Measurements from ENCODE around the gene COP1. TPM values are rescaled to one million over a fixed set of nuclear protein-coding genes. Genes with fewer than 3 reads are reported as not detected.

Gene COP1
- total and polyA plus RNA-seq, 3 donors from 2014 or later = 63.7 to 103 (median 92.9) TPM

DNA sequence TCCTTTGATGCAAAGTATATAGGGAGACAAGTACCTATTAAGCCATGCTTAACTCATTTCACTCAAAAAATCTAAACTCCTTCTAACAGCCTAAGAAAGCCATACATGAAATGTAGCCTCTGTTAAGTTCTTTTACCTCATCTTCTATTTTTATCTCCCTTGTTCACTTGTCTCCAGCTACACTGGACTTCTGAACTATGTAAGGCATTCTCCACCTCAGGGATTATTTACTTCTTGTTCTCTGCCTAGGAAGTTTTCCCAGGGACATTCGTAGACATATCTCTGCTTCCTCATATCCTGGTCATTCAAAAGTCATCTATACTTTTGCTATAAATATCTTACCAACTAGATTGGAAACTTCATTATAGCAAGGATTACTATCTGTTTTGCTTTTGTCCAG, 96.9 kb downstream of the COP1 start:
- no peaks in the 10 kb centered on the region for H3K36me3 ChIP-seq (ENCODE audit: low read depth, missing control alignments)
- 40 to 55% methylated on average over 1 of the region's 1 CpG for WGBS, 2 donors
- H3K27ac ChIP-seq = no peak overlapping the region
- no peak overlapping the region for H3K4me3 ChIP-seq
- H3K4me1 ChIP-seq = no peaks in the 10 kb centered on the region
- TF ChIP-seq, protein P1, sequence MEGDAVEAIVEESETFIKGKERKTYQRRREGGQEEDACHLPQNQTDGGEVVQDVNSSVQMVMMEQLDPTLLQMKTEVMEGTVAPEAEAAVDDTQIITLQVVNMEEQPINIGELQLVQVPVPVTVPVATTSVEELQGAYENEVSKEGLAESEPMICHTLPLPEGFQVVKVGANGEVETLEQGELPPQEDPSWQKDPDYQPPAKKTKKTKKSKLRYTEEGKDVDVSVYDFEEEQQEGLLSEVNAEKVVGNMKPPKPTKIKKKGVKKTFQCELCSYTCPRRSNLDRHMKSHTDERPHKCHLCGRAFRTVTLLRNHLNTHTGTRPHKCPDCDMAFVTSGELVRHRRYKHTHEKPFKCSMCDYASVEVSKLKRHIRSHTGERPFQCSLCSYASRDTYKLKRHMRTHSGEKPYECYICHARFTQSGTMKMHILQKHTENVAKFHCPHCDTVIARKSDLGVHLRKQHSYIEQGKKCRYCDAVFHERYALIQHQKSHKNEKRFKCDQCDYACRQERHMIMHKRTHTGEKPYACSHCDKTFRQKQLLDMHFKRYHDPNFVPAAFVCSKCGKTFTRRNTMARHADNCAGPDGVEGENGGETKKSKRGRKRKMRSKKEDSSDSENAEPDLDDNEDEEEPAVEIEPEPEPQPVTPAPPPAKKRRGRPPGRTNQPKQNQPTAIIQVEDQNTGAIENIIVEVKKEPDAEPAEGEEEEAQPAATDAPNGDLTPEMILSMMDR (IDR thresholded peaks at IDR 0.05) = no peak
- TF ChIP-seq POLR2A (IDR thresholded peaks at IDR 0.05) = no peak
- DNase-seq = no peak
- no peaks in the 10 kb centered on the region for H3K27me3 ChIP-seq
- intact Hi-C loops (cut with DNase I; ENCODE audit: low total_unique reads) = no loop called here
- no peaks in the 10 kb centered on the region for H3K9me3 ChIP-seq

DNA sequence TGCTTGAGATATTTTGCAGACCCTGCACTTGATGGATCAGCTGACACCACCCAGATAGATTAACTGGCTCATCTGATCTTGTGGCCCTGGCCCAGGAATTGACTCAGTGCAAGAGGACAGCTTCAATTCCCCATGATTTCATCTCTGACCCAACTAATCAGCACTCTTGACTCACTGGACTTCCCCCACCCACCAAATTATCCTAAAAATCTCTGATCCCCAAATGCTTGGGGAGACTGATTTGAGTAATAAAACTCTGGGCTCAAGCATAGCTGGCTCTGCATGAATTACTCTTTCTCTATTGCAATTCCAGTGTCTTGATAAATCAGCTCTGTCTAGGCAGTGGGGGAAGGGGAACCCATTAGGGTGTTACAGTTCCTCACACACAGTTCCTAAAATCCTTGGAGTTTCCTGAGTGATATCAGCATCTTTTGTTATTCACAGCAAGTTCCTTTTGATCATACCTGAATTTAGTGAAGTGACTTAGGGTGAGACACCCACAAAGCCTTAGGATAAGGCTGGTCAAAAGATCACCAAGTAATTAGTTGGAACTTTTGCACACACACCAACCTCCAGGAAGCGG, 104.2 kb downstream of the COP1 start:
- H3K9me3 ChIP-seq = no peaks in the 10 kb centered on the region
- DNase-seq = no peak
- no peaks in the 10 kb centered on the region for H3K4me1 ChIP-seq
- TF ChIP-seq POLR2A (IDR thresholded peaks at IDR 0.05) = no peak
- TF ChIP-seq, protein P1 (IDR thresholded peaks at IDR 0.05) = no peak
- WGBS, 2 donors = 94 to 96% methylated on average over 1 of the region's 1 CpG
- no peaks in the 10 kb centered on the region for H3K27me3 ChIP-seq
- no peak overlapping the region for H3K27ac ChIP-seq
- intact Hi-C loops (cut with DNase I; ENCODE audit: low total_unique reads) = no loop called here
- H3K4me3 ChIP-seq = no peak overlapping the region
- H3K36me3 ChIP-seq (ENCODE audit: low read depth, missing control alignments) = peaks cover 3% of the 10 kb centered on the region

DNA sequence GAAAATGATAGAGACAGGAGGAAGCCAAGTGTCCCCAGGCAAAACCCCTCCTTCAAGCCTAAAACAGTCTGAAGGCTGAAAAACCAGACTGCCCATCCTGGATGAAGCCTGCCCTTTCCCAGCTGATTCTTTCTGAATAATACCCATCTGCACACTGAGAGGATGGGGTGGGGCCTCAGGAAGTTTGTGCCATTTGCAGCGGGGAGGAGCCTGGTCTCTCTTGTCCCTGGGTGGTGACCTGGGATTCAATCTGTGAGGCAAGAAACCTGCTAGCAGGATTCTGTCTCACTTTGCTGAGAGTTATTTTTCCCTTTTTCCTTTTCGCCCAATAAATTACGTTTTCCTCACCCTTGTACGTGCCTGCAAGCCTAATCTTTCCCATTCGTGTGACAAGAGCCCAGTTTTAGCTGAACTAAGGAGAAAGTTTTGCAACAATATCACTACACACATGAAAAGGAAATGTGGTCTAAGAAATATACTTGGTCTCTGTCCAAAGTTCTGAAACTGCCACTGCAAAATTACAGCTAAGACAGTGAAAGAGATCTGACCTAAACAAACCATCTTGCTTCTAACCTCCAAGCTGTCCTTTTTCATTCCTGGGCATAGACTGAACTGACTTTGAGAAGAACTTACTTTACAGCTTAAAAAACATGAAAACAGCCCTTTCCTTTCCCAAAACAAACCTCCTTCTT, 105.0 kb downstream of the COP1 start:
- TF ChIP-seq, protein P1 (IDR thresholded peaks at IDR 0.05) = no peak
- TF ChIP-seq POLR2A (IDR thresholded peaks at IDR 0.05) = no peak
- WGBS, 2 donors = 83 to 89% methylated on average over 5 of the region's 5 CpGs
- intact Hi-C loops (cut with DNase I; ENCODE audit: low total_unique reads) = no loop called here
- Histone ChIP-seq H3K27me3 (no peaks in the 10 kb centered on the region), H3K4me1 (no peaks in the 10 kb centered on the region), H3K36me3 (ENCODE audit: low read depth, missing control alignments) (peaks cover 3% of the 10 kb centered on the region), H3K27ac (no peak overlapping the region), H3K4me3 (no peak overlapping the region), H3K9me3 (no peaks in the 10 kb centered on the region)
- no peak for DNase-seq

GRCh38 chr1:176098560-176098959, 108.5 kb downstream of the COP1 start:
- WGBS, 2 donors = 90 to 92% methylated on average over 2 of the region's 2 CpGs
- intact Hi-C loops (cut with DNase I; ENCODE audit: low total_unique reads) = no loop called here
- DNase-seq = no peak
- Histone ChIP-seq H3K27me3 (no peaks in the 10 kb centered on the region), H3K27ac (no peak overlapping the region), H3K36me3 (ENCODE audit: low read depth, missing control alignments) (peaks cover 3% of the 10 kb centered on the region), H3K4me3 (no peak overlapping the region), H3K9me3 (no peaks in the 10 kb centered on the region), H3K4me1 (no peaks in the 10 kb centered on the region)
- TF ChIP-seq, protein P1 (IDR thresholded peaks at IDR 0.05) = no peak
- no peak for TF ChIP-seq POLR2A (IDR thresholded peaks at IDR 0.05)

- DNase-seq = no peak
- TF ChIP-seq POLR2A (IDR thresholded peaks at IDR 0.05) = no peak
- TF ChIP-seq, protein P1 (IDR thresholded peaks at IDR 0.05) = no peak
- intact Hi-C loops (cut with DNase I; ENCODE audit: low total_unique reads) = no loop called here
- H3K27me3 ChIP-seq = no peaks in the 10 kb centered on the region
- WGBS, 2 donors = 93 to 99% methylated on average over 3 of the region's 3 CpGs
- H3K4me3 ChIP-seq = no peak overlapping the region
- H3K27ac ChIP-seq = no peak overlapping the region
- H3K4me1 ChIP-seq = no peaks in the 10 kb centered on the region
- no peaks in the 10 kb centered on the region for H3K9me3 ChIP-seq
- H3K36me3 ChIP-seq (ENCODE audit: low read depth, missing control alignments) = peaks cover 3% of the 10 kb centered on the region
Measured at GRCh38 chr1:176096015-176096414, 111.1 kb downstream of the COP1 start.
